ENCODE results near the gene NLRP10. TPM values are rescaled to one million over a fixed set of nuclear protein-coding genes. Genes with fewer than 3 reads are reported as not detected.

Gene NLRP10
- total RNA-seq, 1 experiment from 2014 or later: not detected

- no TSS peak for BruUV-seq (replicated peaks)
- Mint-ChIP-seq H3K9me3 (ENCODE audit: low read depth, unreplicated experiment) (no peaks in the 10 kb centered on the region), H3K36me3 (ENCODE audit: insufficient read depth, unreplicated experiment) (peaks cover 20% of the 10 kb centered on the region), H3K27me3 (ENCODE audit: unreplicated experiment) (no peaks in the 10 kb centered on the region), H3K4me3 (ENCODE audit: low read depth, unreplicated experiment) (no peak overlapping the region), H3K4me1 (ENCODE audit: low read depth, unreplicated experiment) (peaks cover 15% of the 10 kb centered on the region), H3K27ac (ENCODE audit: unreplicated experiment) (no peak overlapping the region)
- CTCF ChIA-PET: no interaction called here
- no peak for DNase-seq
- intact Hi-C loops (cut with micrococcal nuclease; ENCODE audit: unreplicated experiment): no loop called here
- no peak for TF ChIP-seq CTCF (IDR thresholded peaks at IDR 0.05; ENCODE audit: unreplicated experiment)
Measured at GRCh38 chr11:7983832-7984590, 18.8 kb upstream of the NLRP10 start.

- intact Hi-C loops (cut with micrococcal nuclease; ENCODE audit: unreplicated experiment): no loop called here
- no peak for TF ChIP-seq CTCF (IDR thresholded peaks at IDR 0.05; ENCODE audit: unreplicated experiment)
- Mint-ChIP-seq H3K4me1 (ENCODE audit: low read depth, unreplicated experiment) (peaks cover 14% of the 10 kb centered on the region), H3K9me3 (ENCODE audit: low read depth, unreplicated experiment) (no peaks in the 10 kb centered on the region), H3K27ac (ENCODE audit: unreplicated experiment) (no peak overlapping the region), H3K27me3 (ENCODE audit: unreplicated experiment) (no peaks in the 10 kb centered on the region), H3K36me3 (ENCODE audit: insufficient read depth, unreplicated experiment) (peaks cover 11% of the 10 kb centered on the region), H3K4me3 (ENCODE audit: low read depth, unreplicated experiment) (no peak overlapping the region)
- no peak for DNase-seq
- BruUV-seq (replicated peaks): no TSS peak
- CTCF ChIA-PET: no interaction called here
Measured at GRCh38 chr11:7982582-7983119, 17.4 kb upstream of the NLRP10 start.

- no peak overlapping the region for H3K27ac Mint-ChIP-seq (ENCODE audit: unreplicated experiment)
- H3K27me3 Mint-ChIP-seq (ENCODE audit: unreplicated experiment): no peaks in the 10 kb centered on the region
- intact Hi-C loops (cut with micrococcal nuclease; ENCODE audit: unreplicated experiment): no loop called here
- H3K36me3 Mint-ChIP-seq (ENCODE audit: insufficient read depth, unreplicated experiment): peaks cover 2% of the 10 kb centered on the region
- H3K4me1 Mint-ChIP-seq (ENCODE audit: low read depth, unreplicated experiment): peaks cover 20% of the 10 kb centered on the region
- no peaks in the 10 kb centered on the region for H3K9me3 Mint-ChIP-seq (ENCODE audit: low read depth, unreplicated experiment)
- TF ChIP-seq CTCF (IDR thresholded peaks at IDR 0.05; ENCODE audit: unreplicated experiment): no peak
- no peak for DNase-seq
- CTCF ChIA-PET: no interaction called here
- BruUV-seq (replicated peaks): no TSS peak
- no peak overlapping the region for H3K4me3 Mint-ChIP-seq (ENCODE audit: low read depth, unreplicated experiment)
Measured at GRCh38 chr11:7981619-7982157, 16.4 kb upstream of the NLRP10 start.

GRCh38 chr11:7977232-7977917 lies 12.1 kb upstream of the NLRP10 start:
- no peak for TF ChIP-seq CTCF (IDR thresholded peaks at IDR 0.05; ENCODE audit: unreplicated experiment)
- no TSS peak for BruUV-seq (replicated peaks)
- Mint-ChIP-seq H3K36me3 (ENCODE audit: insufficient read depth, unreplicated experiment) (no peaks in the 10 kb centered on the region), H3K27me3 (ENCODE audit: unreplicated experiment) (no peaks in the 10 kb centered on the region), H3K4me1 (ENCODE audit: low read depth, unreplicated experiment) (peaks cover 27% of the 10 kb centered on the region), H3K4me3 (ENCODE audit: low read depth, unreplicated experiment) (peak overlapping the region; percentile 5), H3K27ac (ENCODE audit: unreplicated experiment) (peak overlapping the region; percentile 66), H3K9me3 (ENCODE audit: low read depth, unreplicated experiment) (no peaks in the 10 kb centered on the region)
- intact Hi-C loops (cut with micrococcal nuclease; ENCODE audit: unreplicated experiment): no loop called here
- CTCF ChIA-PET: interaction anchor here (1.4 to 2.3 kb wide), 2 partner anchors 72 to 85 kb away, joined by 3 to 7 read pairs; no protein-coding TSS in a partner anchor
- no peak for DNase-seq

Data from Calu3 (cell line).